Fibroblast of lung (primary cell): ENCODE results near the gene TCFL5. TPM values are rescaled to one million over a fixed set of nuclear protein-coding genes. Genes with fewer than 3 reads are reported as not detected.
"Not testable (repeated sequence)": the region's sequence is repeated elsewhere in the genome, so short reads cannot be mapped to it uniquely, and the experiment has no call there.

Source experiments
- DNase-seq, 2 donors: peaks; one replicate each; pipeline versions ENCODE4 v3.0.0 to v3.0.0-alpha.2; 2010; ENCODE audit warnings: low read depth in 2 of 2
- H2AFZ ChIP-seq: 2 replicates; pipeline ENCODE4 v1.5.1; 2012; ENCODE audit warnings: low read length, control low read depth, inconsistent platforms
- H3K27ac ChIP-seq: 2 replicates; pipeline ENCODE4 v1.5.1; 2011; ENCODE audit warnings: low read length, control low read depth; ENCODE audit not compliant: insufficient read depth
- H3K27me3 ChIP-seq: 2 replicates; pipeline ENCODE4 v1.5.1; 2011; ENCODE audit warnings: mild to moderate bottlenecking, low read length; ENCODE audit not compliant: control insufficient read depth, insufficient read depth
- H3K36me3 ChIP-seq: 2 replicates; pipeline ENCODE4 v1.5.1; 2011; ENCODE audit warnings: low read length; ENCODE audit not compliant: control insufficient read depth, insufficient read depth
- H3K4me1 ChIP-seq: 2 replicates; pipeline ENCODE4 v1.5.1; 2011; ENCODE audit warnings: low read length; ENCODE audit not compliant: control insufficient read depth, insufficient read depth; ENCODE audit errors: extremely low read depth
- H3K4me2 ChIP-seq: 2 replicates; pipeline ENCODE4 v1.5.1; 2011; ENCODE audit warnings: low read length, control low read depth; ENCODE audit not compliant: insufficient read depth; ENCODE audit errors: extremely low read depth
- H3K4me3 ChIP-seq, 4 experiments: fragments of 200-600 bp in 1 of 4; sonication (generic) in 1 of 4; replicated peaks in 1 of 4; 2 replicates each; pipeline ENCODE4 v1.5.1; 2011 to 2016; ENCODE audit warnings: low read length in 4 of 4, low read depth in 3 of 4, mild to moderate bottlenecking in 3 of 4, control low read depth in 2 of 4, inconsistent platforms in 1 of 4, mixed read lengths in 1 of 4; ENCODE audit not compliant: insufficient read depth in 1 of 4; ENCODE audit errors: control extremely low read depth in 1 of 4
- H3K79me2 ChIP-seq: 2 replicates; pipeline ENCODE4 v1.5.1; 2012; ENCODE audit warnings: mild to moderate bottlenecking, low read length, inconsistent platforms; ENCODE audit not compliant: control insufficient read depth, insufficient read depth
- H3K9ac ChIP-seq: 2 replicates; pipeline ENCODE4 v1.5.1; 2011; ENCODE audit warnings: mild to moderate bottlenecking, low read length, control low read depth; ENCODE audit not compliant: insufficient read depth
- H3K9me3 ChIP-seq: 2 replicates; pipeline ENCODE4 v1.5.1; 2012; ENCODE audit warnings: low read depth, low read length; ENCODE audit not compliant: control insufficient read depth, insufficient read depth
- H4K20me1 ChIP-seq: 2 replicates; pipeline ENCODE4 v1.5.1; 2011; ENCODE audit warnings: low read length; ENCODE audit not compliant: control insufficient read depth, insufficient read depth; ENCODE audit errors: extremely low read depth
- EZH2 ChIP-seq: IDR thresholded peaks from 2 replicates; pipeline ENCODE4 v1.5.1; 2012; ENCODE audit warnings: low read length, control low read depth, mild to moderate bottlenecking; ENCODE audit errors: missing control alignments
- polyA plus RNA-seq, 2 donors: library from polyadenylated mRNA; depleted of rRNA in 1 of 2; stranded (reverse) in 1 of 2; unstranded in 1 of 2; fragments of >200 nt; gene quantifications; 2 replicates each; pipeline ENCODE4 v1.2.1, GENCODE V29; 2011 to 2012; ENCODE audit warnings: missing spikeins in 1 of 2
- total RNA-seq: library from RNA; depleted of rRNA; stranded (reverse); fragments of >200 nt; gene quantifications from 2 replicates; pipeline ENCODE4 v1.2.1, GENCODE V29; 2014
- TF ChIP-seq, protein P1 (sequence below), 2 donors: IDR thresholded peaks in 1 of 2; conservative IDR thresholded peaks in 1 of 2; 1 replicate in 1 of 2; 2 replicates in 1 of 2; pipeline ENCODE4 v1.5.1; 2011 to 2012; ENCODE audit warnings: low read length in 2 of 2, control low read depth in 1 of 2, inconsistent platforms in 1 of 2, low read depth in 1 of 2, mild to moderate bottlenecking in 1 of 2

TCFL5 gene
- total and polyA plus RNA-seq, 2 donors (not counting 1 experiment from before 2014, with no cell fraction given) = 9.8 to 13.7 TPM

DNA sequence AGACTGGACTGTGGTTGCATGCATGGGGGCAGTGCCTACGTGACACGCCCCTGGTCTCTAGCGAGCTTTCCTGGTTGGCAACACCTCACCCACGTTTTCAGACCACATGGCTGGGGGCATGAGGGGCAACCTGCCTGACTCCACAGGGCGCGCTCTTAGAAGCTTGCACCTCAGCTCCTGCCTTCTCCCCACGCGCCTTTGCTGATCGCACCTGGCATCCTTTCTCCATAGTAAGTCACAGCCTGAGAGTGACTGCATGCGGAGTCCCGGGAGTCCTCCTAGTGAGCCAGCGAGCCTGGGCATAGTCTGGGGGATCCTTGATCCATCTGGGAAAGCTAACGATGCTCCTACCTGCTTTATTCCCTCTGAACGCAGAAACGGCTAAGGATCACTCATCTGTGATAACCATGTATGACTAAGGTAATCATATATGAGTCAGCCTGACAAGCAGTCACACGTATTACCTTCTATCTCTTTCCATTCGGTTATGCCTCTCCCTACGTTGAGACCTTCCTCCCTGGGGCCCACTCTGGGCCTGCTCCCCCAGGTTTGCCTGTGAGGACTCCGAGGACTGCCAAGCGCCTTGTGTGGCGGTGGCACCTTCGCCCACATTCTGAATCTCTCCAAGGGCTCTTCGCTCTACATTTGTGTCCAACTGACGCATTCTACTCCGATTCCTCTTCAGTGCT lies 4.5 kb downstream of the TCFL5 start:
- peaks cover 9% of the 10 kb centered on the region for H3K79me2 ChIP-seq
- no peaks in the 10 kb centered on the region for H4K20me1 ChIP-seq
- no peak for DNase-seq
- H3K4me2 ChIP-seq = no peak overlapping the region
- H3K9ac ChIP-seq = no peak overlapping the region
- TF ChIP-seq, protein P1, sequence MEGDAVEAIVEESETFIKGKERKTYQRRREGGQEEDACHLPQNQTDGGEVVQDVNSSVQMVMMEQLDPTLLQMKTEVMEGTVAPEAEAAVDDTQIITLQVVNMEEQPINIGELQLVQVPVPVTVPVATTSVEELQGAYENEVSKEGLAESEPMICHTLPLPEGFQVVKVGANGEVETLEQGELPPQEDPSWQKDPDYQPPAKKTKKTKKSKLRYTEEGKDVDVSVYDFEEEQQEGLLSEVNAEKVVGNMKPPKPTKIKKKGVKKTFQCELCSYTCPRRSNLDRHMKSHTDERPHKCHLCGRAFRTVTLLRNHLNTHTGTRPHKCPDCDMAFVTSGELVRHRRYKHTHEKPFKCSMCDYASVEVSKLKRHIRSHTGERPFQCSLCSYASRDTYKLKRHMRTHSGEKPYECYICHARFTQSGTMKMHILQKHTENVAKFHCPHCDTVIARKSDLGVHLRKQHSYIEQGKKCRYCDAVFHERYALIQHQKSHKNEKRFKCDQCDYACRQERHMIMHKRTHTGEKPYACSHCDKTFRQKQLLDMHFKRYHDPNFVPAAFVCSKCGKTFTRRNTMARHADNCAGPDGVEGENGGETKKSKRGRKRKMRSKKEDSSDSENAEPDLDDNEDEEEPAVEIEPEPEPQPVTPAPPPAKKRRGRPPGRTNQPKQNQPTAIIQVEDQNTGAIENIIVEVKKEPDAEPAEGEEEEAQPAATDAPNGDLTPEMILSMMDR (conservative IDR thresholded peaks at IDR 0.05 in 1 of 2, IDR thresholded peaks at IDR 0.05 in 1 of 2; ENCODE audit: low read depth in 1 of 2, low read length in 2 of 2) = no peak
- no peak overlapping the region for H3K4me3 ChIP-seq
- H3K27me3 ChIP-seq = no peaks in the 10 kb centered on the region
- no peak overlapping the region for H3K27ac ChIP-seq
- no peaks in the 10 kb centered on the region for H3K9me3 ChIP-seq
- H3K36me3 ChIP-seq = peaks cover 5% of the 10 kb centered on the region
- H3K4me1 ChIP-seq = no peaks in the 10 kb centered on the region
- H2AFZ ChIP-seq = no peak overlapping the region

DNA sequence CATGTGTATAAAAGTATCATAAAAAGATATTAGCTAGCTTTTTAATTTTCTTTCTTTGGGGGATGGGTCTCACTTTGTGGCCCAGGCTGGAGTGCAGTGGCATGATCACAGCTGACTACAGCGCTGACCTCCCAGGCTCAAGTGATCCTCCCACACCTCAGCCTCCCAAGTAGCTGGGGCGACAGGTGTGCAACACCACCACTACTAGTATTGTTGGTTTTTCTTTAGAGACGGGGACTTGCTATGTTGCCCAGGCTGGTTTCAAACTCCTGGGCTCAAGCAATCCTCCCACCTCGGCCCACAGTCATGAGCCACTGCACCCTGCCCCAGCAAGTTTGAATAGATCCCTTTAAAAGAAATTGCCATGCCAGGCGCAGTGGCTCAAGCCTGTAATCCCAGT lies 6.5 kb downstream of the TCFL5 start:
- Histone ChIP-seq H3K9me3 (no peaks in the 10 kb centered on the region), H3K27me3 (no peaks in the 10 kb centered on the region), H3K27ac (no peak overlapping the region), H3K4me1 (no peaks in the 10 kb centered on the region), H3K36me3 (peaks cover 7% of the 10 kb centered on the region), H3K4me2 (no peak overlapping the region), H2AFZ (no peak overlapping the region), H4K20me1 (no peaks in the 10 kb centered on the region), H3K9ac (no peak overlapping the region), H3K4me3 (no peak overlapping the region), H3K79me2 (peaks cover 7% of the 10 kb centered on the region)
- no peak for DNase-seq
- TF ChIP-seq EZH2 = no peak
- TF ChIP-seq, protein P1 (conservative IDR thresholded peaks at IDR 0.05 in 1 of 2, IDR thresholded peaks at IDR 0.05 in 1 of 2; ENCODE audit: low read depth in 1 of 2, low read length in 2 of 2) = no peak

DNA sequence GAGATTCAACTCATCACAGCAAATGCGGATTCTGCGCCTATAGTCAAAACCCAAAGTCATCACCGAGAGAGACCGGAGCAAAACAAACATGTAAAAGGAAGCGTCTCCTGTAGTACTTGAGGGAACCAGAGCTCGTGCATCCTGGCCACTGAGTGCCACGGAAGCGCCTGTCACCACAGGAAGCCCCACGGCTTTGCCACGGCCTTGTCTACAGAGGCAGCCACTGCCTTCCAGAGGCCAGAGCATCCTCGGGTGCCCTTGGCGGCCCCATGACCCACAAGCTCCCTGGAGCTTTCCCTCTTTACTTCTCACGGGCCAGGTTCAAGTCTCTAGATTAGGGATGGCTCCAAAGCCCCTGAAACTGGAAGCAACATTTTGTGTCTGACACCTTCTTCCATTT lies 7.5 kb downstream of the TCFL5 start:
- Histone ChIP-seq H3K79me2 (peaks cover 3% of the 10 kb centered on the region), H2AFZ (no peak overlapping the region), H3K9ac (no peak overlapping the region), H3K4me2 (no peak overlapping the region), H3K4me3 (no peak overlapping the region), H3K27ac (no peak overlapping the region), H3K27me3 (no peaks in the 10 kb centered on the region), H3K36me3 (peaks cover 7% of the 10 kb centered on the region), H4K20me1 (no peaks in the 10 kb centered on the region), H3K9me3 (no peaks in the 10 kb centered on the region), H3K4me1 (no peaks in the 10 kb centered on the region)
- DNase-seq = no peak
- TF ChIP-seq, protein P1 (conservative IDR thresholded peaks at IDR 0.05 in 1 of 2, IDR thresholded peaks at IDR 0.05 in 1 of 2; ENCODE audit: low read depth in 1 of 2, low read length in 2 of 2) = no peak
- TF ChIP-seq EZH2 = no peak

DNA sequence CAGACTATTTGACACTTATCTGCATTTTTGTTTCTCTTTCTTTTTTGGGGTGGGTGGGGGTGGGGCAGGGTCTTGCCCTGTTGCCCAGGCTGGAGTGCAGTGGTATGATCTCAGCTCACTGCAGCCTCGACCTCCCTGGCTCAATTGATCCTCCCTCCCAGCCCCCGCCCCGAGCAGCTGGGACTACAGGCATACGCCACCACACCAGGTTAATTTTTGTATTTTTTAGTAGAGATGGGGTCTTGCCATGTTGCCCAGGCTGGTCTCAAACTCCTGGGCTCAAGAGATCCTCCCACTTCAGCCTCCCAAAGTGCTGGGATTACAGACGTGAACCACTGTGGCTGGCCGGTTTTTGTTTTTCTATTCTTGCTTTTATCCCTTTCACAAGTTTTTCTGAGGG lies 8.3 kb downstream of the TCFL5 start:
- not testable (repeated sequence) for DNase-seq

More for the DNA sequence above, 8.3 kb downstream of the TCFL5 start:
- H3K27me3 ChIP-seq, H3K4me2 ChIP-seq, H3K4me3 ChIP-seq, H3K27ac ChIP-seq, H3K79me2 ChIP-seq, H4K20me1 ChIP-seq, H3K9ac ChIP-seq, H3K9me3 ChIP-seq, H2AFZ ChIP-seq, H3K4me1 ChIP-seq, H3K36me3 ChIP-seq: not testable (repeated sequence)
